Suprapubic skin (tissue), 4 donors: Measurements from ENCODE around the gene CUL9. TPM values are rescaled to one million over a fixed set of nuclear protein-coding genes. Genes with fewer than 3 reads are reported as not detected.

ENCODE experiments used
- DNase-seq, 2 donors: peaks; one replicate each; pipeline ENCODE4 v3.0.0-alpha.2; 2019; ENCODE audit warnings: low spot score in 2 of 2
- H3K27ac ChIP-seq: fragments of 200-600 bp; sonication (generic); one replicate; pipeline ENCODE4 v1.5.1; 2019
- H3K27me3 ChIP-seq: fragments of 200-600 bp; sonication (generic); one replicate; pipeline ENCODE4 v1.5.1; 2019
- H3K36me3 ChIP-seq: fragments of 200-600 bp; sonication (generic); one replicate; pipeline ENCODE4 v1.5.1; 2019
- H3K4me1 ChIP-seq: fragments of 200-600 bp; sonication (generic); one replicate; pipeline ENCODE4 v1.5.1; 2019
- H3K4me3 ChIP-seq: fragments of 200-600 bp; sonication (generic); one replicate; pipeline ENCODE4 v1.5.1; 2019; ENCODE audit warnings: mild to moderate bottlenecking
- H3K9me3 ChIP-seq: fragments of 200-600 bp; sonication (generic); one replicate; pipeline ENCODE4 v1.5.1; 2019
- EP300 ChIP-seq: sonication (generic); formaldehyde crosslinking; IDR thresholded peaks from one replicate; pipeline ENCODE4 v1.6.1; 2017; ENCODE audit warnings: antibody characterized with exemption
- POLR2A ChIP-seq, 2 donors: fragments of 450-650 bp; IDR thresholded peaks; one replicate each; pipeline ENCODE4 v1.6.1; 2017; ENCODE audit warnings: antibody characterized with exemption in 2 of 2, mild to moderate bottlenecking in 2 of 2, moderate library complexity in 2 of 2
- POLR2AphosphoS5 ChIP-seq, 3 donors: sonication (generic); formaldehyde crosslinking; IDR thresholded peaks; one replicate each; pipeline ENCODE4 v1.6.1; 2017; ENCODE audit warnings: antibody characterized with exemption in 3 of 3
- WGBS: methylation state at CpG from one replicate; pipeline ENCODE4 v1.1.5; 2018; 5-methylcytosine and 5-hydroxymethylcytosine counted together
- total RNA-seq, 4 donors: library from RNA; depleted of rRNA; stranded (reverse); fragments of >200 nt; gene quantifications; one replicate each; pipeline ENCODE4 v1.1.0, GENCODE V29; 2016
- TF ChIP-seq, protein P1 (sequence below), 2 donors: fragments of 200-600 bp in 1 of 2; fragments of 450-650 bp in 1 of 2; sonication (generic) in 1 of 2; IDR thresholded peaks; one replicate each; pipeline ENCODE4 v1.5.1; 2016 to 2019; ENCODE audit warnings: antibody characterized with exemption in 2 of 2, mild to moderate bottlenecking in 1 of 2, moderate library complexity in 1 of 2

CUL9 gene
- total RNA-seq, 4 donors from 2014 or later, result 51.8 to 130 (median 92.4) TPM

GRCh38 chr6:43243664-43244321, 61.8 kb downstream of the CUL9 start:
- Histone ChIP-seq H3K9me3 (no peaks in the 10 kb centered on the region), H3K27me3 (peaks cover 80% of the 10 kb centered on the region), H3K4me1 (peaks cover 14% of the 10 kb centered on the region), H3K27ac (no peak overlapping the region), H3K4me3 (no peak overlapping the region), H3K36me3 (no peaks in the 10 kb centered on the region)
- WGBS, result 31% methylated on average over 24 of the region's 37 CpGs
- no peak for DNase-seq
- TF ChIP-seq POLR2AphosphoS5 (IDR thresholded peaks at IDR 0.05) (no peak), POLR2A (IDR thresholded peaks at IDR 0.05) (no peak), EP300 (no peak)
- TF ChIP-seq, protein P1, sequence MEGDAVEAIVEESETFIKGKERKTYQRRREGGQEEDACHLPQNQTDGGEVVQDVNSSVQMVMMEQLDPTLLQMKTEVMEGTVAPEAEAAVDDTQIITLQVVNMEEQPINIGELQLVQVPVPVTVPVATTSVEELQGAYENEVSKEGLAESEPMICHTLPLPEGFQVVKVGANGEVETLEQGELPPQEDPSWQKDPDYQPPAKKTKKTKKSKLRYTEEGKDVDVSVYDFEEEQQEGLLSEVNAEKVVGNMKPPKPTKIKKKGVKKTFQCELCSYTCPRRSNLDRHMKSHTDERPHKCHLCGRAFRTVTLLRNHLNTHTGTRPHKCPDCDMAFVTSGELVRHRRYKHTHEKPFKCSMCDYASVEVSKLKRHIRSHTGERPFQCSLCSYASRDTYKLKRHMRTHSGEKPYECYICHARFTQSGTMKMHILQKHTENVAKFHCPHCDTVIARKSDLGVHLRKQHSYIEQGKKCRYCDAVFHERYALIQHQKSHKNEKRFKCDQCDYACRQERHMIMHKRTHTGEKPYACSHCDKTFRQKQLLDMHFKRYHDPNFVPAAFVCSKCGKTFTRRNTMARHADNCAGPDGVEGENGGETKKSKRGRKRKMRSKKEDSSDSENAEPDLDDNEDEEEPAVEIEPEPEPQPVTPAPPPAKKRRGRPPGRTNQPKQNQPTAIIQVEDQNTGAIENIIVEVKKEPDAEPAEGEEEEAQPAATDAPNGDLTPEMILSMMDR (IDR thresholded peaks at IDR 0.05), result no peak

DNA sequence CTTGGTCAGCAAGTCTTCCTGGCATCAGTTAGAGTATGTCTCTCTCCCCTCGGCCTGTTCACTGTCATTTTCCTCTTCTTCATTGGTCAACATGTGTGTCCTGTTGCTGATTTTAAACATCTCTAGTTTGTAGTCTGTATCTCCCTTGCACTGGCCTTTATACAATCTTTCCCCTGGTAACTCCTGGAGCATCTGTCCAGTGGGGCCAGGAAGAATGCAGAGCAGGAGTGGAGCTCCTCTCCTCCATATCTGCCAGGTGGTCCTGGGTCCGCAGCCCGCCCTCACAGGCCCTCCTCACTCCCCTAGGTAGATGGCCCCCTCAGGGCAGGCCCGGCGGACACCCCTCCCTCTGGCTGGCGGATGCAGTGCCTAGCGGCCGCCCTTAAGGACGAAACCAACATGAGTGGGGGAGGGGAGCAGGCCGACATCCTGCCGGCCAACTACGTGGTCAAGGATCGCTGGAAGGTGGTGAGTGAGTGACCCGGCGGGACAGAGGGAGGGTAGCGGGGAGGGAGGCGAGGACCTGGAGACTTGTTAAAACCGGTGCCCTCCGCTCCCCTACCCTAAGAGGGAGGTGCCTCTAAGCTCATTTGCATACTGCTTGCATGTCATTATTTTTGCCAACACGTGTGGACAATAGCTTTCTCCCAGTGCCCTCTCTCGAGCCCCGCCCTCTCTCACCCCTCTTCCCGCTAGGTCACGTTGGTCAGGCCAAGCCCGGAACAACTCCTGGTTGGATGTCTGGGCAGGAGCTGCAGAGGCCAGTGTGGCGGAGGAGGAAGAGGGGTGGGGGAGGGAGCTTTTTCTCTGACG, 64.5 kb downstream of the CUL9 start:
- peak overlapping the region; percentile 48 for H3K4me3 ChIP-seq
- no peak for DNase-seq
- WGBS, result 22% methylated on average over 23 of the region's 27 CpGs
- H3K27me3 ChIP-seq, result peaks cover 77% of the 10 kb centered on the region
- TF ChIP-seq, protein P1 (IDR thresholded peaks at IDR 0.05), result no peak
- TF ChIP-seq POLR2AphosphoS5 (IDR thresholded peaks at IDR 0.05) (no peak), POLR2A (IDR thresholded peaks at IDR 0.05) (no peak), EP300 (no peak)
- H3K36me3 ChIP-seq, result no peaks in the 10 kb centered on the region
- peaks cover 20% of the 10 kb centered on the region for H3K4me1 ChIP-seq
- no peaks in the 10 kb centered on the region for H3K9me3 ChIP-seq
- H3K27ac ChIP-seq, result no peak overlapping the region

DNA sequence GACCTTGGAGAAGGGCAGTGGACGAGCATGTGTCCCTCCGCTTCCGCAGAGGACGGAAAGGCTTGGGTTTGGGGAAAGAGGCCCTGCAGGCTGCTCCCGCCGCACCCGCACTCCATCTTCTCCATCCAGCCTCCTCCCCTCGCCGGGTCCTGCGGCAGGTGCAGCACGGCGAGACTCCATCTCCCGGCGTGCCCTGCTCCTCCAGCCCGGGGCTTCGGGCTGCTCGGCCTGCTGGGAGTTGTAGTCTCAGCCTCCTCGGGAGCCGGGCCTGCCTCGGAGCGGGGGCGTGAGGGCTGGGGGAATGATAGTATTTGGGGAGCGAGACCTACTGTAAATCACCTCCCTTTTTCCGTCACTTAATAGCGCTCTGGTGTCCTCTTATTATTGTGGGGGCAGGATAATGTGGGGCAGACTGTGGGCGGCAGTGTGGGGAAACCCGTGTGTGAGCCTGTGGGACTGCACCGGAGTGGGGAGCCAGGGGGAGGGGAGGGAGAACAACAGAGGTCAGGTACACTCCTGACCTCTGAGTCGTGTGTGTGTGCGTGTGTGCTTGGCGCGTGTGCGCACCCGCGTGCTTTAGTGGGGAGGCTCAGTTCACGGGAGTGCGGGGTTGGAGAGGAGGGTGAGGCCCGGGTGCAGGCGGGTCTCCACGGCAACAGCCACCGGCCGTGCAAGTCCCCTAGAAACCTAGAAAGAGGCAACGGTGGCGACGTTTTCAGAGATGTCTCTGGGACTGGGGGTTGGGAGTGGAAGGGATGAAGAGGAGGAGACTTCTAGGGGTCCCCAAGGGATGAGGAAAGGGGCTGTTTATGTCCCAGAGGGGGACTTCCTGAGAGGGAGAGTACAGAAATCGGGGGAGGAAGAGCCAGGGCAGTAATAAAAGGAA, 65.4 kb downstream of the CUL9 start:
- DNase-seq, result no peak
- Histone ChIP-seq H3K36me3 (no peaks in the 10 kb centered on the region), H3K4me3 (peak overlapping the region; percentile 48), H3K27me3 (peaks cover 77% of the 10 kb centered on the region), H3K9me3 (no peaks in the 10 kb centered on the region), H3K4me1 (peaks cover 22% of the 10 kb centered on the region), H3K27ac (no peak overlapping the region)
- TF ChIP-seq POLR2A (IDR thresholded peaks at IDR 0.05) (no peak), POLR2AphosphoS5 (IDR thresholded peaks at IDR 0.05) (no peak), EP300 (no peak)
- TF ChIP-seq, protein P1 (IDR thresholded peaks at IDR 0.05), result no peak
- 4% methylated on average over 38 of the region's 46 CpGs for WGBS

DNA sequence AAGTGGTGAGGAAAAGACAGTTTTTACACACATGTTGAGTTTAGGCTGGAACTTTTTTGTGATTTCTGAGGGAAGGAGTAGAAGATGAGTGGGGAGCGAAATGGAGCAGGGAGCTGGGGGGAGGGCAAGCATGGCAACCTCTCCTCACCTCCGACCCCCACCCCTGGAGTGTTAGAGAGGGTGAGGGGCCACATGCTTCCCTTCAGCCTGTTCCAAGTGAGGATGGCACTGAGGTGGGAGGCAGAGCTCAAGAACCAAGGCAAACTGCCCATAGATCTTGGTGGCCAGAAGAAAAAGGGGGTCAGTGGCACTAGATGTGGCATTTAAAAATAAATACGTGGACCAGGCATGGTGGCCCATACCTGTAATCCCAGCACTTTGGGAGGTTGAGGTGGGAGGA, 66.1 kb downstream of the CUL9 start:
- H3K36me3 ChIP-seq, result no peaks in the 10 kb centered on the region
- no peak for DNase-seq
- H3K27me3 ChIP-seq, result peaks cover 76% of the 10 kb centered on the region
- no peak overlapping the region for H3K4me3 ChIP-seq
- H3K4me1 ChIP-seq, result peaks cover 22% of the 10 kb centered on the region
- 78% methylated on average over 3 of the region's 3 CpGs for WGBS
- no peaks in the 10 kb centered on the region for H3K9me3 ChIP-seq
- TF ChIP-seq POLR2AphosphoS5 (IDR thresholded peaks at IDR 0.05), result no peak
- TF ChIP-seq, protein P1 (IDR thresholded peaks at IDR 0.05), result no peak
- no peak for TF ChIP-seq POLR2A (IDR thresholded peaks at IDR 0.05)
- no peak for TF ChIP-seq EP300
- no peak overlapping the region for H3K27ac ChIP-seq
